Skeletal muscle satellite cell (primary cell): ENCODE measurements around the gene NUMB.

Source experiments
- H3K27me3 ChIP-seq: 2 replicates; pipeline ENCODE4 v1.7.0; 2013; ENCODE audit warnings: low read length; ENCODE audit not compliant: control insufficient read depth, insufficient read depth
- H3K36me3 ChIP-seq: 2 replicates; pipeline ENCODE4 v1.7.0; 2013; ENCODE audit warnings: mild to moderate bottlenecking, control low read depth, low read length; ENCODE audit not compliant: insufficient read depth
- H3K4me1 ChIP-seq: 2 replicates; pipeline ENCODE4 v1.7.0; 2013; ENCODE audit warnings: low read length; ENCODE audit not compliant: control insufficient read depth, insufficient read depth
- H3K4me2 ChIP-seq: 2 replicates; pipeline ENCODE4 v1.7.0; 2013; ENCODE audit warnings: mild to moderate bottlenecking, low read length
- H3K4me3 ChIP-seq: 2 replicates; pipeline ENCODE4 v1.7.0; 2013; ENCODE audit warnings: low read length
- H3K9ac ChIP-seq: 2 replicates; pipeline ENCODE4 v1.7.0; 2013; ENCODE audit warnings: mild to moderate bottlenecking, low read depth, low read length, moderate library complexity
- H3K9me3 ChIP-seq: replicated peaks from 2 replicates; pipeline ENCODE4 v1.7.0; 2013; ENCODE audit warnings: mild to moderate bottlenecking, control low read depth, low read length

The NUMB gene

GRCh38 chr14:73238424-73238852, 219.9 kb downstream of the NUMB start:
- H3K27me3 ChIP-seq, result peaks cover 53% of the 10 kb centered on the region
- H3K4me2 ChIP-seq, result peak overlapping the region; percentile 84
- H3K36me3 ChIP-seq, result no peaks in the 10 kb centered on the region
- H3K4me1 ChIP-seq, result peaks cover 30% of the 10 kb centered on the region
- H3K9ac ChIP-seq, result peak overlapping the region; percentile 29
- no peaks in the 10 kb centered on the region for H3K9me3 ChIP-seq
- peak overlapping the region; percentile 60 for H3K4me3 ChIP-seq

GRCh38 chr14:73237786-73238423, 220.4 kb downstream of the NUMB start:
- H3K4me1 ChIP-seq, result peaks cover 30% of the 10 kb centered on the region
- peak overlapping the region; percentile 60 for H3K4me3 ChIP-seq
- peaks cover 56% of the 10 kb centered on the region for H3K27me3 ChIP-seq
- H3K36me3 ChIP-seq, result no peaks in the 10 kb centered on the region
- peak overlapping the region; percentile 84 for H3K4me2 ChIP-seq
- no peaks in the 10 kb centered on the region for H3K9me3 ChIP-seq
- H3K9ac ChIP-seq, result peak overlapping the region; percentile 29

- peak within 1 kb of the TSS; percentile 60 for H3K4me3 ChIP-seq
These were observed 221.0 kb downstream of the NUMB start, which contains the start of gene PAPLN for GRCh38 chr14:73237219-73237785. PAPLN (plus strand) TSS chr14:73237506; CDS start chr14:73239779, 2,273 bp downstream.

GRCh38 chr14:73236752-73237218, 221.6 kb downstream of the NUMB start:
- Histone ChIP-seq H3K9me3 (no peaks in the 10 kb centered on the region), H3K9ac (no peak overlapping the region), H3K4me1 (peaks cover 30% of the 10 kb centered on the region)

More at GRCh38 chr14:73237219-73237785, 221.0 kb downstream of the NUMB start, which contains the start of gene PAPLN:
- H3K9me3 ChIP-seq, result no peaks in the 10 kb centered on the region
- H3K27me3 ChIP-seq, result peaks cover 63% of the 10 kb centered on the region
- peaks cover 30% of the 10 kb centered on the region for H3K4me1 ChIP-seq
- H3K4me2 ChIP-seq, result peak within 1 kb of the TSS; percentile 84
- no peaks in the 10 kb centered on the region for H3K36me3 ChIP-seq
- peak within 1 kb of the TSS; percentile 29 for H3K9ac ChIP-seq

GRCh38 chr14:73236157-73236556, 222.2 kb downstream of the NUMB start:
- Histone ChIP-seq H3K27me3 (peaks cover 72% of the 10 kb centered on the region), H3K4me2 (no peak overlapping the region), H3K36me3 (no peaks in the 10 kb centered on the region), H3K4me1 (peaks cover 30% of the 10 kb centered on the region), H3K4me3 (no peak overlapping the region), H3K9me3 (no peaks in the 10 kb centered on the region), H3K9ac (no peak overlapping the region)

More at GRCh38 chr14:73236752-73237218, 221.6 kb downstream of the NUMB start:
- Histone ChIP-seq H3K36me3 (no peaks in the 10 kb centered on the region), H3K4me3 (no peak overlapping the region), H3K27me3 (peaks cover 68% of the 10 kb centered on the region), H3K4me2 (peak overlapping the region; percentile 84)

GRCh38 chr14:73235531-73236155, 222.7 kb downstream of the NUMB start:
- H3K36me3 ChIP-seq, result no peaks in the 10 kb centered on the region
- no peaks in the 10 kb centered on the region for H3K9me3 ChIP-seq
- H3K4me2 ChIP-seq, result no peak overlapping the region
- H3K4me1 ChIP-seq, result peaks cover 30% of the 10 kb centered on the region
- peaks cover 72% of the 10 kb centered on the region for H3K27me3 ChIP-seq
- H3K4me3 ChIP-seq, result no peak overlapping the region
- H3K9ac ChIP-seq, result no peak overlapping the region

- H3K9me3 ChIP-seq, result no peaks in the 10 kb centered on the region
- no peaks in the 10 kb centered on the region for H3K36me3 ChIP-seq
- H3K27me3 ChIP-seq, result peaks cover 69% of the 10 kb centered on the region
- peaks cover 26% of the 10 kb centered on the region for H3K4me1 ChIP-seq
- no peak overlapping the region for H3K4me3 ChIP-seq
- H3K4me2 ChIP-seq, result no peak overlapping the region
- no peak overlapping the region for H3K9ac ChIP-seq
These were observed 223.6 kb downstream of the NUMB start for GRCh38 chr14:73234586-73235394.

GRCh38 chr14:73234029-73234428, 224.3 kb downstream of the NUMB start:
- H3K4me3 ChIP-seq, result no peak overlapping the region
- H3K36me3 ChIP-seq, result no peaks in the 10 kb centered on the region
- H3K4me2 ChIP-seq, result no peak overlapping the region
- no peaks in the 10 kb centered on the region for H3K9me3 ChIP-seq
- H3K4me1 ChIP-seq, result peaks cover 20% of the 10 kb centered on the region
- no peak overlapping the region for H3K9ac ChIP-seq
- H3K27me3 ChIP-seq, result peaks cover 68% of the 10 kb centered on the region

- Histone ChIP-seq H3K9ac (no peak overlapping the region), H3K4me2 (no peak overlapping the region), H3K4me3 (no peak overlapping the region), H3K27me3 (peaks cover 68% of the 10 kb centered on the region), H3K36me3 (no peaks in the 10 kb centered on the region), H3K4me1 (peaks cover 20% of the 10 kb centered on the region), H3K9me3 (no peaks in the 10 kb centered on the region)
These were observed 224.8 kb downstream of the NUMB start for GRCh38 chr14:73233564-73233963.

GRCh38 chr14:73232984-73233383, 225.4 kb downstream of the NUMB start:
- Histone ChIP-seq H3K4me2 (no peak overlapping the region), H3K4me3 (no peak overlapping the region), H3K36me3 (no peaks in the 10 kb centered on the region), H3K4me1 (peaks cover 20% of the 10 kb centered on the region), H3K9me3 (no peaks in the 10 kb centered on the region), H3K27me3 (peaks cover 65% of the 10 kb centered on the region), H3K9ac (no peak overlapping the region)
